ENCODE measurements around the gene SMC6. TPM values are rescaled to one million over a fixed set of nuclear protein-coding genes. Genes with fewer than 3 reads are reported as not detected.

Gene SMC6
- total and polyA plus RNA-seq, 10 of the 15 experiments (the other 5 are each of a cell fraction or from before 2014, with no cell fraction given): 12.8 to 63.8 (median 38.8) TPM

GRCh38 chr2:17736989-17737388 lies 16.6 kb downstream of the SMC6 start:
- POLR2A ChIA-PET: interaction anchor here (0.7 kb wide), 1 partner anchor 182 kb away, joined by 5 read pairs; no protein-coding TSS in a partner anchor
- RAD21 ChIA-PET (ENCODE audit: unreplicated experiment): interaction anchor here (1.0 to 1.2 kb wide), 2 partner anchors 13 to 17 kb away, joined by 4 to 5 read pairs; partner anchors contain the start of genes GEN1 and SMC6
- ATAC-seq (no peak), FAIRE-seq (no peak), DNase-seq (ENCODE audit: low read depth, low spot score) (no peak)
- Histone ChIP-seq H2AFZ (ENCODE audit: control insufficient read depth, low read depth, low read length) (no peak overlapping the region), H3K27me3 (replicated peaks in 1 of 2; ENCODE audit: control insufficient read depth in 2 of 2, insufficient read depth in 2 of 2, low read length in 1 of 2) (no peaks in the 10 kb centered on the region), H3K27ac (ENCODE audit: control insufficient read depth, insufficient read depth) (no peak overlapping the region), H3K4me2 (ENCODE audit: control insufficient read depth, insufficient read depth) (no peak overlapping the region), H3K36me3 (ENCODE audit: control insufficient read depth in 2 of 2, insufficient read depth in 2 of 2, low read length in 1 of 2) (peaks cover 0 to 43% of the 10 kb centered on the region in 2 experiments), H3K4me3 (no peak overlapping the region), H3K9me3 (replicated peaks; ENCODE audit: control insufficient read depth, insufficient read depth, low read length) (no peaks in the 10 kb centered on the region), H3K4me1 (ENCODE audit: control insufficient read depth, insufficient read depth, low read length) (no peaks in the 10 kb centered on the region), H3K79me2 (ENCODE audit: control insufficient read depth, insufficient read depth, low read length) (no peaks in the 10 kb centered on the region), H4K20me1 (ENCODE audit: control insufficient read depth, insufficient read depth) (no peaks in the 10 kb centered on the region), H3K9ac (ENCODE audit: control insufficient read depth, insufficient read depth, low read length) (no peak overlapping the region)
- in situ Hi-C loops (cut with MboI) (no loop called here), intact Hi-C loops (cut with micrococcal nuclease; ENCODE audit: unreplicated experiment) (no loop called here)
- 100% methylated on average over 1 of the region's 1 CpG for WGBS (ENCODE audit: insufficient coverage, insufficient replicate concordance, low lambda C conversion rate, missing lambda C conversion rate)
- TF ChIP-seq PBX3 (IDR thresholded peaks at IDR 0.05; ENCODE audit: insufficient replicate concordance, low read depth, low read length) (no peak), FOXK2 (IDR thresholded peaks at IDR 0.05) (no peak), SIX5 (IDR thresholded peaks at IDR 0.05; ENCODE audit: low read depth, low read length, severe bottlenecking) (no peak), SREBF2 (IDR thresholded peaks at IDR 0.05; ENCODE audit: low read length) (no peak), TCF12 (IDR thresholded peaks at IDR 0.05; ENCODE audit: low read depth, low read length) (no peak)
- CTCF ChIA-PET: interaction anchor here (2.2 to 6.7 kb wide), 2 partner anchors 18 to 65 kb away, joined by 7 to 32 read pairs; no protein-coding TSS in a partner anchor
- SMC1A ChIA-PET (ENCODE audit: uncharacterized antibody, unreplicated experiment): interaction anchor here (1.5 to 2.2 kb wide), 2 partner anchors 8 to 103 kb away, joined by 3 to 9 read pairs; no protein-coding TSS in a partner anchor
- BruUV-seq (replicated peaks): no TSS peak

- Histone ChIP-seq H3K9me3 (replicated peaks; ENCODE audit: control insufficient read depth, insufficient read depth, low read length) (no peaks in the 10 kb centered on the region), H3K4me3 (no peak overlapping the region), H3K9ac (ENCODE audit: control insufficient read depth, insufficient read depth, low read length) (no peak overlapping the region), H2AFZ (ENCODE audit: control insufficient read depth, low read depth, low read length) (no peak overlapping the region), H3K4me2 (ENCODE audit: control insufficient read depth, insufficient read depth) (no peak overlapping the region), H3K27me3 (replicated peaks in 1 of 2; ENCODE audit: control insufficient read depth in 2 of 2, insufficient read depth in 2 of 2, low read length in 1 of 2) (no peaks in the 10 kb centered on the region), H3K79me2 (ENCODE audit: control insufficient read depth, insufficient read depth, low read length) (no peaks in the 10 kb centered on the region), H3K4me1 (ENCODE audit: control insufficient read depth, insufficient read depth, low read length) (no peaks in the 10 kb centered on the region), H3K27ac (ENCODE audit: control insufficient read depth, insufficient read depth) (no peak overlapping the region), H4K20me1 (ENCODE audit: control insufficient read depth, insufficient read depth) (no peaks in the 10 kb centered on the region), H3K36me3 (ENCODE audit: control insufficient read depth in 2 of 2, insufficient read depth in 2 of 2, low read length in 1 of 2) (peaks cover 0 to 41% of the 10 kb centered on the region in 2 experiments; a peak in 3 of 4 replicates)
- ChIA-PET SMC1A (ENCODE audit: uncharacterized antibody, unreplicated experiment) (interaction anchor here (0.6 to 0.9 kb wide), 3 partner anchors 11 to 87 kb away, joined by 3 to 4 read pairs (median 3); no protein-coding TSS in a partner anchor), POLR2A (no interaction called here), CTCF (interaction anchor here (0.7 to 6.7 kb wide), 5 partner anchors 11 to 153 kb away, joined by 3 to 32 read pairs (median 5); no protein-coding TSS in a partner anchor), RAD21 (ENCODE audit: unreplicated experiment) (interaction anchor here (1.2 to 1.3 kb wide), 2 partner anchors 14 to 90 kb away, joined by 3 to 5 read pairs; no protein-coding TSS in a partner anchor)
- DNase-seq (ENCODE audit: low read depth, low spot score) (no peak), ATAC-seq (no peak), FAIRE-seq (no peak)
- in situ Hi-C loops (cut with MboI) (no loop called here), intact Hi-C loops (cut with micrococcal nuclease; ENCODE audit: unreplicated experiment) (no loop called here)
- BruUV-seq (replicated peaks): no TSS peak
- WGBS (ENCODE audit: insufficient coverage, insufficient replicate concordance, low lambda C conversion rate, missing lambda C conversion rate): 94% methylated on average over 2 of the region's 2 CpGs
- TF ChIP-seq RAD51 (IDR thresholded peaks at IDR 0.05) (no peak), CHD2 (IDR thresholded peaks at IDR 0.05; ENCODE audit: borderline replicate concordance, low read depth, low read length) (no peak), ETV6 (conservative IDR thresholded peaks at IDR 0.05 in 1 of 2, IDR thresholded peaks at IDR 0.05 in 1 of 2; ENCODE audit: borderline replicate concordance in 1 of 2, low read depth in 1 of 2) (no peak), IRF5 (IDR thresholded peaks at IDR 0.05; ENCODE audit: borderline replicate concordance) (no peak), KDM1A (IDR thresholded peaks at IDR 0.05; ENCODE audit: borderline replicate concordance) (no peak), E2F8 (IDR thresholded peaks at IDR 0.05; ENCODE audit: low read depth, partially characterized antibody) (no peak), ZNF217 (IDR thresholded peaks at IDR 0.05) (no peak)
Observed at GRCh38 chr2:17735864-17736263, 17.7 kb downstream of the SMC6 start.
